ENCODE results near the gene DSC2. TPM values are rescaled to one million over a fixed set of nuclear protein-coding genes. Genes with fewer than 3 reads are reported as not detected.

The DSC2 gene
- total RNA-seq, 2 donors from 2014 or later: 58.4 to 72.4 TPM

- Mint-ChIP-seq H3K9me3 (no peaks in the 10 kb centered on the region), H3K36me3 (ENCODE audit: low read depth) (no peaks in the 10 kb centered on the region), H3K27me3 (ENCODE audit: insufficient read depth) (no peaks in the 10 kb centered on the region), H3K4me3 (no peak overlapping the region), H3K4me1 (peaks cover 5% of the 10 kb centered on the region), H3K27ac (no peak overlapping the region)
- Histone ChIP-seq H3K9me3 (ENCODE audit: control insufficient read depth, low read length) (no peaks in the 10 kb centered on the region), H3K9ac (ENCODE audit: extremely low read depth, low read length, poor library complexity, severe bottlenecking) (no peak overlapping the region), H3K27me3 (ENCODE audit: control insufficient read depth, insufficient read depth, low read length, poor library complexity, severe bottlenecking) (no peaks in the 10 kb centered on the region), H3K4me3 (ENCODE audit: low read length) (no peak overlapping the region), H3K4me1 (ENCODE audit: control insufficient read depth, insufficient read depth, low read length) (no peaks in the 10 kb centered on the region), H3K27ac (ENCODE audit: low read depth, low read length) (no peak overlapping the region), H3K36me3 (ENCODE audit: control insufficient read depth, insufficient read depth, low read length) (no peaks in the 10 kb centered on the region)
- no peak for DNase-seq
- WGBS, 2 experiments (ENCODE audit: insufficient coverage in 1 of 2, insufficient read length in 1 of 2): 80 to 92% methylated on average over 1 to 3 of the region's 3 CpGs
- TF ChIP-seq, protein P1, sequence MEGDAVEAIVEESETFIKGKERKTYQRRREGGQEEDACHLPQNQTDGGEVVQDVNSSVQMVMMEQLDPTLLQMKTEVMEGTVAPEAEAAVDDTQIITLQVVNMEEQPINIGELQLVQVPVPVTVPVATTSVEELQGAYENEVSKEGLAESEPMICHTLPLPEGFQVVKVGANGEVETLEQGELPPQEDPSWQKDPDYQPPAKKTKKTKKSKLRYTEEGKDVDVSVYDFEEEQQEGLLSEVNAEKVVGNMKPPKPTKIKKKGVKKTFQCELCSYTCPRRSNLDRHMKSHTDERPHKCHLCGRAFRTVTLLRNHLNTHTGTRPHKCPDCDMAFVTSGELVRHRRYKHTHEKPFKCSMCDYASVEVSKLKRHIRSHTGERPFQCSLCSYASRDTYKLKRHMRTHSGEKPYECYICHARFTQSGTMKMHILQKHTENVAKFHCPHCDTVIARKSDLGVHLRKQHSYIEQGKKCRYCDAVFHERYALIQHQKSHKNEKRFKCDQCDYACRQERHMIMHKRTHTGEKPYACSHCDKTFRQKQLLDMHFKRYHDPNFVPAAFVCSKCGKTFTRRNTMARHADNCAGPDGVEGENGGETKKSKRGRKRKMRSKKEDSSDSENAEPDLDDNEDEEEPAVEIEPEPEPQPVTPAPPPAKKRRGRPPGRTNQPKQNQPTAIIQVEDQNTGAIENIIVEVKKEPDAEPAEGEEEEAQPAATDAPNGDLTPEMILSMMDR (conservative IDR thresholded peaks at IDR 0.05): no peak
Observed at GRCh38 chr18:31058897-31059296, 43.3 kb downstream of the DSC2 start.

DNA sequence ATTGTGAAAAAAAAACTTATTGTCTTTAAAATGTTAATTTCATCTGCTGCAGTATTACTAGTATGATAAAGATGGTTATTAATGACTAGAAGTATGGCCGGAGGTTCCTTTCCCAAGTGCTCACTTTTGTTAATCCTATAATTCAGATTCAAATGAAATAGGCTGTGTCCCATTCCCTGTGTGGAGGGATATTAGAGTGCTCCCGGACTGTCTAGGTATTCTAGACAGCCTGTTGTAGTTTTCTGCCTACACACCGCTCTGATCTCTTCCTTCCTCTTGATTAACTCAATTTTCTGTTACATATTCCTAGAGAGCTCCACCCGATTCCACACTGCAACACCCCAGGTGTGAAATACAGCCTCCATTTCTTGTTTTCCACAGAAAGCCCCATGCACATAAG is 44.3 kb downstream of the DSC2 start:
- H3K4me3 Mint-ChIP-seq: no peak overlapping the region
- peaks cover 5% of the 10 kb centered on the region for H3K4me1 Mint-ChIP-seq
- Histone ChIP-seq H3K4me3 (ENCODE audit: low read length) (no peak overlapping the region), H3K9me3 (ENCODE audit: control insufficient read depth, low read length) (no peaks in the 10 kb centered on the region), H3K36me3 (ENCODE audit: control insufficient read depth, insufficient read depth, low read length) (no peaks in the 10 kb centered on the region), H3K9ac (ENCODE audit: extremely low read depth, low read length, poor library complexity, severe bottlenecking) (no peak overlapping the region), H3K27me3 (ENCODE audit: control insufficient read depth, insufficient read depth, low read length, poor library complexity, severe bottlenecking) (no peaks in the 10 kb centered on the region), H3K27ac (ENCODE audit: low read depth, low read length) (no peak overlapping the region), H3K4me1 (ENCODE audit: control insufficient read depth, insufficient read depth, low read length) (no peaks in the 10 kb centered on the region)
- TF ChIP-seq, protein P1 (conservative IDR thresholded peaks at IDR 0.05): no peak
- WGBS, 2 experiments (ENCODE audit: insufficient coverage in 1 of 2, insufficient read length in 1 of 2): 91 to 94% methylated on average over 2 to 4 of the region's 4 CpGs
- no peak overlapping the region for H3K27ac Mint-ChIP-seq
- no peaks in the 10 kb centered on the region for H3K27me3 Mint-ChIP-seq (ENCODE audit: insufficient read depth)
- no peaks in the 10 kb centered on the region for H3K36me3 Mint-ChIP-seq (ENCODE audit: low read depth)
- peaks cover 4% of the 10 kb centered on the region for H3K9me3 Mint-ChIP-seq
- no peak for DNase-seq

- no peaks in the 10 kb centered on the region for H3K4me1 ChIP-seq (ENCODE audit: control insufficient read depth, insufficient read depth, low read length)
- Mint-ChIP-seq H3K4me1 (peaks cover 5% of the 10 kb centered on the region), H3K36me3 (ENCODE audit: low read depth) (no peaks in the 10 kb centered on the region), H3K27ac (no peak overlapping the region), H3K27me3 (ENCODE audit: insufficient read depth) (no peaks in the 10 kb centered on the region), H3K4me3 (no peak overlapping the region), H3K9me3 (peaks cover 5% of the 10 kb centered on the region)
- no peak overlapping the region for H3K9ac ChIP-seq (ENCODE audit: extremely low read depth, low read length, poor library complexity, severe bottlenecking)
- DNase-seq: no peak
- no peak overlapping the region for H3K27ac ChIP-seq (ENCODE audit: low read depth, low read length)
- TF ChIP-seq, protein P1 (conservative IDR thresholded peaks at IDR 0.05): no peak
- no peaks in the 10 kb centered on the region for H3K27me3 ChIP-seq (ENCODE audit: control insufficient read depth, insufficient read depth, low read length, poor library complexity, severe bottlenecking)
- H3K4me3 ChIP-seq (ENCODE audit: low read length): no peak overlapping the region
- WGBS, 2 experiments (ENCODE audit: insufficient coverage in 1 of 2, insufficient read length in 1 of 2): 99 to 100% methylated on average over 1 to 3 of the region's 5 CpGs
- no peaks in the 10 kb centered on the region for H3K9me3 ChIP-seq (ENCODE audit: control insufficient read depth, low read length)
- H3K36me3 ChIP-seq (ENCODE audit: control insufficient read depth, insufficient read depth, low read length): no peaks in the 10 kb centered on the region
Observed at GRCh38 chr18:31057051-31057450, 45.2 kb downstream of the DSC2 start.

Measured in endodermal cell (in vitro differentiated cells).